22Rv1 (cell line): ENCODE results near the gene SUZ12.
"Not testable (repeated sequence)": the region's sequence is repeated elsewhere in the genome, so short reads cannot be mapped to it uniquely, and the experiment has no call there.

Source experiments
- CTCF ChIP-seq: fragments of 450-650 bp; IDR thresholded peaks from 2 replicates; pipeline ENCODE4 v1.5.1; 2017; ENCODE audit warnings: mild to moderate bottlenecking
- ZFX ChIP-seq: fragments of 450-650 bp; IDR thresholded peaks from 2 replicates; pipeline ENCODE4 v1.6.1; 2017; ENCODE audit warnings: antibody characterized with exemption, borderline replicate concordance

GRCh38 chr17:32040246-32040645 is 103.4 kb downstream of the SUZ12 start:
- TF ChIP-seq CTCF, ZFX: not testable (repeated sequence)
